LNCaP clone FGC (cell line): ENCODE data around the gene FHIP1B.
"Not testable (repeated sequence)": the region's sequence is repeated elsewhere in the genome, so short reads cannot be mapped to it uniquely, and the experiment has no call there.

ENCODE experiments used
- DNase-seq: peaks from one replicate; pipeline ENCODE4 v3.0.0-alpha.2; 2011; ENCODE audit warnings: low read depth
- H3K4me3 ChIP-seq: 2 replicates; pipeline ENCODE4 v1.5.1; 2011; ENCODE audit warnings: mild to moderate bottlenecking, low read depth, low read length, control low read depth
- CTCF ChIP-seq: IDR thresholded peaks from 2 replicates; pipeline ENCODE4 v1.5.1; 2012; ENCODE audit warnings: mild to moderate bottlenecking; ENCODE audit not compliant: control insufficient read depth, insufficient read depth; ENCODE audit errors: extremely low read depth

Gene FHIP1B

DNA sequence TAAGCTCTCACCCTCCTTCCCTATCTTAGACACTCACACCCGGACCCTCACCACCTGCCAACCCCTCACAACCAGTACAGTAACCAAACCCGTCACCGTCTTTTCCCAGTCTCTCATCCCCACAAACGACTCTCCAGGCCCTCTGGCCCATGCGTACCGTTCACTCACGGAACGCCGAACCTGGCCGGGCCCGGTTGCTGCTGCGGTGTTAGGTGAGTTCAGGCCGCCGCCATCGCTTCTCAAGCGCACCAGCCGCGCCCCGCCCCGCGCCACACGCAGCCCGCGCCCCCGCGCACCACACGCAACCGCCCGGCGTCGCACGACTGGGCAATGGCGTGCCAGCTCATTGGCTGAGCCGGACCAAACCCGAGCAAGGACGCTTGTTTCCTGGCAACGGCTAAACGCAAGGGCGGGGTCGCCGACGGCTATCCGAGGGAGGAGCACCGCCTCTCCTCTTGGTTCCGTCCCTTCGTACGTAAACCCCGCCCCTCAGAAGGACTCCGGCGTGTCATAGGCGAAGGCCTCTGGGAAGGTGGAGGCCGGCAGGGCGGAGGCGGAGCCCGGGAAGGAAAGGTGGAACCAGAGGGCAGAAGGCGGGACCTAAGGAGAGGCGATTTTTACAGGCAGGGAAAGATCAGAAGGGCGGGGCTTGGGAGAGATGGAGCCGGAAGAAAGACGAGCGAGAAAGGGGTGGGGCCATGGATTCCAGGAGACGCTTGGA lies at the start of gene FHIP1B:
TSS of gene FHIP1B (minus strand) at position 250 of the 721 bp plus-strand sequence. CDS start 10,120 bp downstream, outside the sequence.
- DNase-seq, result peak; percentile 99
- no peak for TF ChIP-seq CTCF
- H3K4me3 ChIP-seq, result peak within 1 kb of the TSS; percentile 91

DNA sequence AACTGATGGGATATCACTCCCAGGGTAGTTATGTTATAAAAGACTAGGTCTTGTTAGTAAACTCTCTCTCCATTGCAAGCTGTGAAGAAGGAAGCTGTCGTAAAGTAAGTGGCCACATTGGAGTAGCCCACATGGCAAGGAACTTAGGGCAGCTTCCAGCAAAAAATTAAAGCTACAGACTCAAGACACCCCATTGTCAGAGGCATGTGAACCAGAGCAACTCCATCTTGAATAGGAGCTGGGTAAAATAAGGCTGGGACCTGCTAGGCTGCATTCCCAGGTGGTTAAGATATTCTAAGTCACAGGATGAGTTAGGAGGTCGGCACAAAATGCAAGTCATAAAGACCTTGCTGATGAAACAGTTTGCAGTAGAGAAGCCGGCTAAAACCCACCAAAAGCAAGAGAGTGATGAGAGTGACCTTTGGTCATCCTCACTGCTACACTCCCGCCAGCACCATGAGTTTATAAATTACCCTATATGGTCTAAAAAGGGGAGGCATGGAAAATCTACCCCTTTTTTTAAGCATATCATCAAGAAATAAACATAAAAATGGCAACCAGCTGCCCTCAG lies 49.1 kb upstream of the FHIP1B start:
- TF ChIP-seq CTCF, result no peak
- no peak for DNase-seq
- H3K4me3 ChIP-seq, result no peak overlapping the region

GRCh38 chr11:6280809-6281208 lies 46.4 kb upstream of the FHIP1B start:
- not testable (repeated sequence) for H3K4me3 ChIP-seq, DNase-seq

DNA sequence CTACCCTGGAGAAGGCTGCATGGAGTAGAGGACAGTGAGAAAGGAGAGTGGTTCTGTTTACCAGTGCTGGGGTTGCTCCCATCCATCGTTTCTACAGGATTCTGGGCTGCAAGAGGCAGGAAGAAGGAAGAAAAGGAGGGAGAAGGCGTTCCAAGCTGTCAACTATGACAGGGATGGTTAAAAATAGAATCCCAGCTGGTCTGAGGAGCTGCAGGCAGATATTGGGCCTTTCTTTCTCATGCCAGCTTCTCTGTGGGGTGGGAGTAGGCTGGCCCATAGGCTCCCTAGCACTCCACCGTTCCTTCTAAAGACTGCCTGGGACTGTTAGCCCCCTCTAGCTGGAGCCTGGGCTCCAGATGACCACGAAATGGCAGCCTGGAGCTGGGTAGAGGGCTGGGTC lies 38.8 kb upstream of the FHIP1B start:
- no peak for TF ChIP-seq CTCF
- DNase-seq, result no peak

GRCh38 chr11:6271598-6271997 lies 37.2 kb upstream of the FHIP1B start:
- H3K4me3 ChIP-seq, result no peak overlapping the region
- no peak for TF ChIP-seq CTCF
- no peak for DNase-seq

More for the DNA sequence above, 38.8 kb upstream of the FHIP1B start:
- no peak overlapping the region for H3K4me3 ChIP-seq

GRCh38 chr11:6270584-6271246 lies 36.3 kb upstream of the FHIP1B start:
- no peak for TF ChIP-seq CTCF
- no peak for DNase-seq
- no peak overlapping the region for H3K4me3 ChIP-seq

- DNase-seq, result no peak
- TF ChIP-seq CTCF, result peak; percentile 31; the same call in 1 of the 2 replicates
- H3K4me3 ChIP-seq, result no peak overlapping the region
Observed at GRCh38 chr11:6269994-6270393, 35.6 kb upstream of the FHIP1B start.
